K562 (cell line): Measurements from ENCODE around the gene CPTP. TPM values are rescaled to one million over a fixed set of nuclear protein-coding genes. Genes with fewer than 3 reads are reported as not detected.

Source experiments
- ATAC-seq: fragments of 200-7000 bp; cut with Tn5 transposase; 3 replicates; pipeline ENCODE4 v1.9.1; 2020; ENCODE audit warnings: moderate library complexity
- BruUV-seq: library from RNA; stranded (reverse); fragments of 400-500 nt; replicated peaks from 2 replicates; lab custom pipeline; 2021; lab: Mats Ljungman, UMichigan
- CTCF ChIA-PET: fragments of 300-600 bp; formaldehyde crosslinking; extraction: SDS; loops from one replicate; lab custom pipeline; 2021; ENCODE audit warnings: low intra/inter-chr PET ratio; lab: Yijun Ruan, JAX
- POLR2A ChIA-PET: fragments of 300-600, 350-650 bp; sonication (Branson Sonifier 250); formaldehyde crosslinking; extraction: SDS; loops from one replicate; lab custom pipeline; 2021; ENCODE audit warnings: antibody characterized with exemption, inconsistent platforms; lab: Yijun Ruan, JAX
- DNase-seq, 4 experiments: peaks; one replicate each; pipeline versions ENCODE4 v3.0.0 to v3.0.0-alpha.2; 2011 to 2018; ENCODE audit warnings: low spot score in 3 of 4, mixed read lengths in 3 of 4; ENCODE audit errors: extremely low read depth in 1 of 4
- FAIRE-seq: peaks from 2 replicates; lab custom pipeline; 2011; peaks lifted over from hg19 to GRCh38; lab: Jason Lieb, UNC
- H2AFZ ChIP-seq: 2 replicates; pipeline ENCODE4 v1.6.0; 2011; ENCODE audit warnings: low read depth, low read length, control low read depth, inconsistent platforms
- H3K27ac ChIP-seq: fragments of 200-600 bp; 3 replicates; pipeline ENCODE4 v1.8.0; 2011; ENCODE audit warnings: low read depth, mild to moderate bottlenecking, control low read depth, inconsistent platforms, low read length, moderate library complexity, mixed read lengths; ENCODE audit errors: extremely low read depth
- H3K27me3 ChIP-seq, 2 experiments: fragments of 300-600 bp in 1 of 2; 2 replicates in 1 of 2; 3 replicates in 1 of 2; pipeline versions ENCODE4 v1.6.0 to v1.8.0; 2011; ENCODE audit warnings: inconsistent platforms in 2 of 2, low read length in 2 of 2, mild to moderate bottlenecking in 1 of 2, mixed read lengths in 1 of 2, moderate library complexity in 1 of 2; ENCODE audit not compliant: control insufficient read depth in 2 of 2, insufficient read depth in 2 of 2
- H3K36me3 ChIP-seq: fragments of 300-600 bp; 3 replicates; pipeline ENCODE4 v1.8.0; 2011; ENCODE audit warnings: mild to moderate bottlenecking, low read length, inconsistent platforms; ENCODE audit not compliant: control insufficient read depth, insufficient read depth
- H3K4me1 ChIP-seq, 2 experiments: fragments of 200-600 bp in 1 of 2; replicated peaks in 1 of 2; 2 replicates in 1 of 2; 3 replicates in 1 of 2; pipeline versions ENCODE4 v1.5.1 to v1.8.0; 2011; ENCODE audit warnings: inconsistent platforms in 2 of 2, low read length in 2 of 2, mild to moderate bottlenecking in 1 of 2, mixed read lengths in 1 of 2, moderate library complexity in 1 of 2; ENCODE audit not compliant: control insufficient read depth in 2 of 2, insufficient read depth in 2 of 2
- H3K4me2 ChIP-seq: 2 replicates; pipeline ENCODE4 v1.6.1; 2011; ENCODE audit warnings: low read length, control low read depth, inconsistent platforms, mixed read lengths; ENCODE audit not compliant: insufficient read depth
- H3K4me3 ChIP-seq: fragments of 200-600 bp; sonication (generic), shearing (Covaris generic); 2 replicates; pipeline ENCODE4 v1.5.1; 2016; ENCODE audit warnings: control low read depth, inconsistent platforms
- H3K79me2 ChIP-seq: fragments of 200-600 bp; 3 replicates; pipeline ENCODE4 v1.8.0; 2011; ENCODE audit warnings: low read length, inconsistent platforms; ENCODE audit not compliant: control insufficient read depth, insufficient read depth
- H3K9ac ChIP-seq, 2 experiments: 2 replicates each; pipeline versions ENCODE4 v1.6.0 to v1.6.1; 2011; ENCODE audit warnings: low read depth in 2 of 2, low read length in 2 of 2, control low read depth in 1 of 2, inconsistent platforms in 1 of 2, mild to moderate bottlenecking in 1 of 2, mixed read lengths in 1 of 2; ENCODE audit not compliant: insufficient read depth in 1 of 2
- H3K9me1 ChIP-seq: one replicate; pipeline ENCODE4 v1.6.0; 2011; ENCODE audit warnings: inconsistent platforms, mild to moderate bottlenecking, low read length, moderate library complexity; ENCODE audit not compliant: control insufficient read depth, insufficient read depth
- H3K9me3 ChIP-seq: replicated peaks from 2 replicates; pipeline ENCODE4 v1.5.1; 2011; ENCODE audit warnings: low read depth, low read length, inconsistent platforms; ENCODE audit not compliant: control insufficient read depth, insufficient read depth
- H4K20me1 ChIP-seq: replicated peaks from 2 replicates; pipeline ENCODE4 v1.6.1; 2011; ENCODE audit warnings: low read length, inconsistent platforms, mixed read lengths; ENCODE audit not compliant: control insufficient read depth, insufficient read depth
- FOXM1 ChIP-seq, 2 experiments: fragments of 450-650 bp in 1 of 2; sonication (generic) in 1 of 2; formaldehyde crosslinking in 1 of 2; IDR thresholded peaks; 2 replicates each; pipeline versions ENCODE4 v1.6.1 to v1.9.0; 2017 to 2022; ENCODE audit warnings: low read depth in 2 of 2, mild to moderate bottlenecking in 2 of 2, missing genetic modification reagents in 1 of 2, moderate library complexity in 1 of 2
- KDM5B ChIP-seq: fragments of 200-600 bp; sonication (generic); IDR thresholded peaks from 2 replicates; pipeline ENCODE4 v1.6.1; 2012; ENCODE audit warnings: low read depth, mild to moderate bottlenecking, moderate library complexity, low read length, control low read depth, inconsistent platforms; ENCODE audit not compliant: insufficient replicate concordance
- PCBP1 ChIP-seq: fragments of 200-400 bp; formaldehyde crosslinking; IDR thresholded peaks from 2 replicates; pipeline ENCODE4 v1.6.1; 2018; ENCODE audit warnings: mild to moderate bottlenecking, low read depth, low read length; ENCODE audit not compliant: poor library complexity, severe bottlenecking
- RBM14 ChIP-seq: fragments of 200-400 bp; formaldehyde crosslinking; IDR thresholded peaks from 2 replicates; pipeline ENCODE4 v1.6.1; 2018; ENCODE audit warnings: low read depth, mild to moderate bottlenecking, low read length, moderate library complexity, borderline replicate concordance; ENCODE audit not compliant: insufficient read depth
- SIN3A ChIP-seq, 2 experiments: fragments of 150-350 bp in 1 of 2; IDR thresholded peaks; 2 replicates each; pipeline ENCODE4 v1.6.1; 2011 to 2016; ENCODE audit warnings: borderline replicate concordance in 2 of 2, low read depth in 2 of 2, low read length in 2 of 2, mild to moderate bottlenecking in 2 of 2, moderate library complexity in 2 of 2; ENCODE audit not compliant: control insufficient read depth in 1 of 2
- SRSF3 ChIP-seq: fragments of 200-400 bp; formaldehyde crosslinking; IDR thresholded peaks from 2 replicates; pipeline ENCODE4 v1.6.1; 2016; ENCODE audit warnings: mild to moderate bottlenecking, low read length, moderate library complexity; ENCODE audit not compliant: insufficient read depth
- ZBTB7A ChIP-seq: IDR thresholded peaks from 2 replicates; pipeline ENCODE4 v1.6.1; 2011; ENCODE audit warnings: low read depth, mild to moderate bottlenecking, low read length, moderate library complexity, borderline replicate concordance; ENCODE audit not compliant: control insufficient read depth
- ZNF165 ChIP-seq: fragments of 250-450 bp; sonication (Bioruptor Pico); IDR thresholded peaks from 2 replicates; pipeline ENCODE4 v1.4.0; 2020; ENCODE audit warnings: borderline replicate concordance
- ZNF224 ChIP-seq: sonication (generic); formaldehyde crosslinking; IDR thresholded peaks from 2 replicates; pipeline ENCODE4 v1.8.0; 2022; ENCODE audit warnings: mild to moderate bottlenecking, missing genetic modification reagents
- WGBS: fragments of 100-300 bp; shearing (Covaris generic); methylation state at CpG from one replicate; pipeline ENCODE4 v1.1.6; 2016; ENCODE audit warnings: low coverage, mixed read lengths; ENCODE audit not compliant: insufficient coverage; ENCODE audit errors: missing lambda C conversion rate; 5-methylcytosine and 5-hydroxymethylcytosine counted together
- in situ Hi-C: fragments of 300-500 bp; cut with MboI; formaldehyde crosslinking; loops from 4 replicates; pipeline ENCODE4 v1.15.0; 2018; ENCODE audit warnings: inconsistent platforms, mixed read lengths
- intact Hi-C: fragments of 100-400 bp; cut with micrococcal nuclease; formaldehyde crosslinking; loops from 2 replicates; pipeline ENCODE4 v1.14.2; 2022
- polyA plus RNA-seq, 8 experiments: library from polyadenylated mRNA; depleted of rRNA in 4 of 8; stranded (reverse) in 5 of 8; unstranded in 3 of 8; fragments of >200 nt; fragmentation: Nextera tagmentation in 2 of 8; fragmentation: Illumina TruSeq in 1 of 8; extraction: Ambion mirVana in 2 of 8; extraction: Trizol in 1 of 8; gene quantifications; 2 replicates each; pipeline versions ENCODE4 v1.2.1 to v1.2.3, GENCODE V29; 2011 to 2014; ENCODE audit warnings: inconsistent platforms in 1 of 8, missing spikeins in 1 of 8
- total RNA-seq, 7 experiments: library from RNA; depleted of rRNA in 6 of 7; stranded (reverse); fragments of >200 nt in 6 of 7; fragmentation: Illumina TruSeq in 2 of 7; extraction: Trizol in 2 of 7; gene quantifications; 2 replicates each; pipeline versions ENCODE4 v1.2.1 to v1.2.3, GENCODE V29; 2011 to 2021; ENCODE audit warnings: low replicate concordance in 1 of 7
- TF ChIP-seq, protein P1 (sequence below): fragments of 250-450 bp; sonication (Bioruptor Pico); IDR thresholded peaks from 2 replicates; pipeline ENCODE4 v1.5.0; 2022; ENCODE audit warnings: mild to moderate bottlenecking
- TF ChIP-seq, protein P2 (sequence below): sonication (generic); formaldehyde crosslinking; IDR thresholded peaks from 2 replicates; pipeline ENCODE4 v1.8.0; 2022; ENCODE audit warnings: mild to moderate bottlenecking, low read depth, missing genetic modification reagents
- TF ChIP-seq, protein P3 (sequence below): sonication (generic); formaldehyde crosslinking; IDR thresholded peaks from 2 replicates; pipeline ENCODE4 v1.8.0; 2022; ENCODE audit warnings: mild to moderate bottlenecking, missing genetic modification reagents, borderline replicate concordance
- TF ChIP-seq, protein P4 (sequence below): sonication (generic); formaldehyde crosslinking; IDR thresholded peaks from 2 replicates; pipeline ENCODE4 v1.8.0; 2022; ENCODE audit warnings: missing genetic modification reagents, mild to moderate bottlenecking, moderate library complexity, borderline replicate concordance

The CPTP gene
- total and polyA plus RNA-seq, 9 of the 15 experiments (the other 6 are each of a cell fraction or from before 2014, with no cell fraction given): 0.11 to 25.8 (median 3.5) TPM

DNA sequence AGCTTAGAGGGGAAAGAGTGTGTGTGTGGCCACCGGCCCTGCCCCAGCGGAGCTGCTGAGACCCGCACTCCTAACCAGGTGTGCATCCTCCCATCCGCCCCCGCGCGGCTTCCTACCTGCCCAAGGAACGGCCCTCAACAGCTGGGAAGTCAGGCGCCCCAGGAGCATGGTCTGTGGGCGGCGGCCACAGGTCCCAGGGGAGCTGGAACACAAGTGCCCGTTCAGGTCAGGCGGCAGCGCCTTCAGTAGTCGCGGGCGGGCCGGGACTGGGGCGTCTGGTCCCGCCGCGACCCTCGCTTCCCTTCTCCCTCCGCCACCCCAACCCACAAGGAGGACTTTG, 50.0 kb downstream of the CPTP start:
- Histone ChIP-seq H3K4me3 (peak overlapping the region; percentile 100), H3K4me1 (peaks cover 16 to 59% of the 10 kb centered on the region in 2 experiments), H3K36me3 (peaks cover 26% of the 10 kb centered on the region), H3K79me2 (peaks cover 31% of the 10 kb centered on the region), H3K27ac (peak overlapping the region; percentile 97), H3K9me1 (peaks cover 6% of the 10 kb centered on the region), H3K4me2 (peak overlapping the region; percentile 89), H3K9ac (peak overlapping the region; percentile 99), H4K20me1 (peaks cover 7% of the 10 kb centered on the region; the same call in 1 of the 2 replicates), H3K27me3 (no peaks in the 10 kb centered on the region), H3K9me3 (no peaks in the 10 kb centered on the region), H2AFZ (peak overlapping the region; percentile 78)
- peak in 2 of 4 experiments; percentile 65 to 66 for DNase-seq
- in situ Hi-C loops: no loop called here
- intact Hi-C loops: loop anchor here (10.0 kb wide), 1 partner anchor 130 kb away; no protein-coding TSS in a partner anchor
- FAIRE-seq: no peak
- CTCF ChIA-PET: interaction anchor here (1.5 kb wide), 1 partner anchor 26 kb away, joined by 5 read pairs; the partner anchor contains the start of gene DVL1
- no TSS peak for BruUV-seq
- POLR2A ChIA-PET: interaction anchor here (0.6 to 4.2 kb wide), 12 partner anchors 13 to 795 kb away, joined by 3 to 54 read pairs (median 6); partner anchors contain the start of genes CCNL2 and MRPL20
- ATAC-seq: peak; percentile 4
- 2% methylated on average over 4 of the region's 24 CpGs for WGBS
- TF ChIP-seq, protein P1, sequence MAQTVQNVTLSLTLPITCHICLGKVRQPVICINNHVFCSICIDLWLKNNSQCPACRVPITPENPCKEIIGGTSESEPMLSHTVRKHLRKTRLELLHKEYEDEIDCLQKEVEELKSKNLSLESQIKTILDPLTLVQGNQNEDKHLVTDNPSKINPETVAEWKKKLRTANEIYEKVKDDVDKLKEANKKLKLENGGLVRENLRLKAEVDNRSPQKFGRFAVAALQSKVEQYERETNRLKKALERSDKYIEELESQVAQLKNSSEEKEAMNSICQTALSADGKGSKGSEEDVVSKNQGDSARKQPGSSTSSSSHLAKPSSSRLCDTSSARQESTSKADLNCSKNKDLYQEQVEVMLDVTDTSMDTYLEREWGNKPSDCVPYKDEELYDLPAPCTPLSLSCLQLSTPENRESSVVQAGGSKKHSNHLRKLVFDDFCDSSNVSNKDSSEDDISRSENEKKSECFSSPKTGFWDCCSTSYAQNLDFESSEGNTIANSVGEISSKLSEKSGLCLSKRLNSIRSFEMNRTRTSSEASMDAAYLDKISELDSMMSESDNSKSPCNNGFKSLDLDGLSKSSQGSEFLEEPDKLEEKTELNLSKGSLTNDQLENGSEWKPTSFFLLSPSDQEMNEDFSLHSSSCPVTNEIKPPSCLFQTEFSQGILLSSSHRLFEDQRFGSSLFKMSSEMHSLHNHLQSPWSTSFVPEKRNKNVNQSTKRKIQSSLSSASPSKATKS: no peak
- TF ChIP-seq SRSF3 (peak; percentile 70; the same call in 1 of the 2 replicates), PCBP1 (peak; percentile 10), KDM5B (peak; percentile 10), ZNF224 (0 out of 2 replicates have a peak, but pooled peaks have one; percentile 5), ZBTB7A (peak; percentile 2; the same call in 1 of the 2 replicates), FOXM1 (IDR thresholded peaks at IDR 0.05; ENCODE audit: low read depth) (no peak), FOXM1 (CRISPR knock-in tag; IDR thresholded peaks at IDR 0.05; ENCODE audit: low read depth) (0 out of 2 replicates have a peak, but pooled peaks have one; percentile 68), ZNF165 (no peak), SIN3A (IDR thresholded peaks at IDR 0.05; ENCODE audit: borderline replicate concordance in 2 of 2, control insufficient read depth in 1 of 2, low read depth in 2 of 2, low read length in 2 of 2) (peak in 1 of 2 experiments; percentile 79; a peak in 1 of 4 replicates), RBM14 (peak; percentile 22; the same call in 1 of the 2 replicates)
- TF ChIP-seq, protein P2, sequence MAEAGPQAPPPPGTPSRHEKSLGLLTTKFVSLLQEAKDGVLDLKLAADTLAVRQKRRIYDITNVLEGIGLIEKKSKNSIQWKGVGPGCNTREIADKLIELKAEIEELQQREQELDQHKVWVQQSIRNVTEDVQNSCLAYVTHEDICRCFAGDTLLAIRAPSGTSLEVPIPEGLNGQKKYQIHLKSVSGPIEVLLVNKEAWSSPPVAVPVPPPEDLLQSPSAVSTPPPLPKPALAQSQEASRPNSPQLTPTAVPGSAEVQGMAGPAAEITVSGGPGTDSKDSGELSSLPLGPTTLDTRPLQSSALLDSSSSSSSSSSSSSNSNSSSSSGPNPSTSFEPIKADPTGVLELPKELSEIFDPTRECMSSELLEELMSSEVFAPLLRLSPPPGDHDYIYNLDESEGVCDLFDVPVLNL (CRISPR knock-in tag): 0 out of 2 replicates have a peak, but pooled peaks have one; percentile 15
- TF ChIP-seq, protein P3, sequence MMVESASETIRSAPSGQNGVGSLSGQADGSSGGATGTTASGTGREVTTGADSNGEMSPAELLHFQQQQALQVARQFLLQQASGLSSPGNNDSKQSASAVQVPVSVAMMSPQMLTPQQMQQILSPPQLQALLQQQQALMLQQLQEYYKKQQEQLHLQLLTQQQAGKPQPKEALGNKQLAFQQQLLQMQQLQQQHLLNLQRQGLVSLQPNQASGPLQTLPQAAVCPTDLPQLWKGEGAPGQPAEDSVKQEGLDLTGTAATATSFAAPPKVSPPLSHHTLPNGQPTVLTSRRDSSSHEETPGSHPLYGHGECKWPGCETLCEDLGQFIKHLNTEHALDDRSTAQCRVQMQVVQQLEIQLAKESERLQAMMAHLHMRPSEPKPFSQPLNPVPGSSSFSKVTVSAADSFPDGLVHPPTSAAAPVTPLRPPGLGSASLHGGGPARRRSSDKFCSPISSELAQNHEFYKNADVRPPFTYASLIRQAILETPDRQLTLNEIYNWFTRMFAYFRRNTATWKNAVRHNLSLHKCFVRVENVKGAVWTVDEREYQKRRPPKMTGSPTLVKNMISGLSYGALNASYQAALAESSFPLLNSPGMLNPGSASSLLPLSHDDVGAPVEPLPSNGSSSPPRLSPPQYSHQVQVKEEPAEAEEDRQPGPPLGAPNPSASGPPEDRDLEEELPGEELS (CRISPR knock-in tag): no peak
- TF ChIP-seq, protein P4, sequence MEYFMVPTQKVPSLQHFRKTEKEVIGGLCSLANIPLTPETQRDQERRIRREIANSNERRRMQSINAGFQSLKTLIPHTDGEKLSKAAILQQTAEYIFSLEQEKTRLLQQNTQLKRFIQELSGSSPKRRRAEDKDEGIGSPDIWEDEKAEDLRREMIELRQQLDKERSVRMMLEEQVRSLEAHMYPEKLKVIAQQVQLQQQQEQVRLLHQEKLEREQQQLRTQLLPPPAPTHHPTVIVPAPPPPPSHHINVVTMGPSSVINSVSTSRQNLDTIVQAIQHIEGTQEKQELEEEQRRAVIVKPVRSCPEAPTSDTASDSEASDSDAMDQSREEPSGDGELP (CRISPR knock-in tag): no peak
